SHP77 treated with DMSO at 0.1 percent for 48 hours (cell line): ENCODE results near the gene KLK3.
"Not testable (repeated sequence)": the region's sequence is repeated elsewhere in the genome, so short reads cannot be mapped to it uniquely, and the experiment has no call there.

Source experiments
- DNase-seq: peaks from one replicate; lab custom pipeline; 2025; lab: John Stamatoyannopoulos, UW

The KLK3 gene

GRCh38 chr19:50854636-50855410 lies at the start of gene KLK3:
Gene KLK3 (plus strand): TSS chr19:50854915. CDS start chr19:50854956, 41 bp downstream.
- no peak for DNase-seq

GRCh38 chr19:50808856-50809255 lies 45.9 kb upstream of the KLK3 start:
- DNase-seq: no peak

- not testable (repeated sequence) for DNase-seq
These were observed 43.0 kb upstream of the KLK3 start for GRCh38 chr19:50811622-50812238.

GRCh38 chr19:50812474-50812873 lies 42.2 kb upstream of the KLK3 start:
- DNase-seq: no peak

GRCh38 chr19:50814883-50815282 lies 39.8 kb upstream of the KLK3 start:
- DNase-seq: no peak

GRCh38 chr19:50815439-50815838 lies 39.3 kb upstream of the KLK3 start:
- DNase-seq: no peak

GRCh38 chr19:50817941-50818858 lies 36.5 kb upstream of the KLK3 start:
- DNase-seq: no peak

- DNase-seq: peak; percentile 30
These were observed 35.7 kb upstream of the KLK3 start for GRCh38 chr19:50818859-50819472.

- no peak for DNase-seq
These were observed 35.1 kb upstream of the KLK3 start for GRCh38 chr19:50819636-50820035.

GRCh38 chr19:50820086-50820485 lies 34.6 kb upstream of the KLK3 start:
- DNase-seq: no peak

- no peak for DNase-seq
These were observed 34.0 kb upstream of the KLK3 start for GRCh38 chr19:50820549-50821247.

- DNase-seq: no peak
These were observed 33.5 kb upstream of the KLK3 start for GRCh38 chr19:50821248-50821612.

- DNase-seq: no peak
These were observed 33.1 kb upstream of the KLK3 start for GRCh38 chr19:50821622-50822021.

GRCh38 chr19:50822661-50823208 lies 32.0 kb upstream of the KLK3 start:
- no peak for DNase-seq

GRCh38 chr19:50823389-50824042 lies 31.2 kb upstream of the KLK3 start, which contains the start of gene KLK1:
Gene KLK1 (minus strand): TSS chr19:50823787. CDS start chr19:50823748, 39 bp downstream.
- no peak for DNase-seq

GRCh38 chr19:50826492-50827240 lies 28.0 kb upstream of the KLK3 start:
- DNase-seq: no peak

- no peak for DNase-seq
These were observed 27.2 kb upstream of the KLK3 start for GRCh38 chr19:50827476-50827875.

GRCh38 chr19:50829801-50830200 lies 24.9 kb upstream of the KLK3 start:
- DNase-seq: no peak

- no peak for DNase-seq
These were observed 24.3 kb upstream of the KLK3 start for GRCh38 chr19:50830266-50831025.
